ENCODE data around the gene LTF.
A peak's percentile ranks its signal among the peaks of the same experiment; 100 is the strongest.

The LTF gene

DNA sequence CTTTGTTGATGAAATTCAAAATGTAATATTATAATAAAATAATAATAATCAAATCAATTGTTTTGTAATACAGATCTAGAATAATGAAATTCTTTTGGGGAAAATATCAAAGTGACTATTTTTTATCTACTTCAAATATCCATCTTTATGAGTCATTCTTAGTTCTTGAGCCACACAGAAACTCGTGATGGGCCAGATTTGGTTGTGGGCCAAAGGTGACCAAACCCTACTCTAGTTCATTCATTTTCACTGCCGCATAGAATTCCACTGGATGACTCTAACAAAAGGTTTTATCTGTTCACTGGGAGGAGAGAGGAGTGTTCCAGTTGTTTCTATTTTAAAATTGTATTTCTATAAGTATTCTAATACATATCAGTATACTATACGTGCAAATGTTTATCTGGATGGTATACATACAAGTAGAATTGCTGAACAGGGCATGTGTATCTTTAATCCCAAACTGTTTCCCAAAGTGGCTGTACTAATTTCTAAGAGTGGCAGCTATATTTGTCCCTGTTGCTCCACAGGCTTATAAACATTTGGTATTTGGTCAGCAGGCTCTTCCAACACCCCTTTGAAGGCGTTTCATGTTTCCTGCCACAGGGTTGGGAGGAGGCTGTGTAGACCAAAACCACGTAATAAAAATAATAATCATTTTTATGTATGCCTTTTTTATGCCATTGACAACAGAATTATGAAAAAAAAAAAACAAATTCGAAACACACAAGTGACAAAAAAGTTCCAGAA, 25.8 kb upstream of the LTF start:
- DNase-seq = no peak

DNA sequence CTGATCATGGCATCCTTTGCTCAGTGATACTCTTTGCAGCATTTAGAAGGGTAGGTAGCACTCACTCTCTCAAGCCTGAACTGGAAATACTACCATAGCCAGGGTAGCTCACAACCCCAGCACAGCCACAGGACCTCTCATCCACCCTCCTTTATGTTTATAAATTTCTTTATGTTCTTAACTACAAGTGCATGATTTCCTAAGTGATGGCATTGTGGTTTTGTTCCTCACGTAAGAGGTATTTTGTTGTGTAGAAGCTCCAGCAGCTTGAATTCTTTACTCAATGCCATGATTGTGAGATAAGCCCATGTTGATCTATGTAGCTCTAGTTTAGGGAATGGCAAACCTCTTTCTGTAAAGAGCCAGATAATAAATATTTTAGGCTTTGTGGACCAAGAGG, 25.2 kb upstream of the LTF start:
- DNase-seq = no peak

DNA sequence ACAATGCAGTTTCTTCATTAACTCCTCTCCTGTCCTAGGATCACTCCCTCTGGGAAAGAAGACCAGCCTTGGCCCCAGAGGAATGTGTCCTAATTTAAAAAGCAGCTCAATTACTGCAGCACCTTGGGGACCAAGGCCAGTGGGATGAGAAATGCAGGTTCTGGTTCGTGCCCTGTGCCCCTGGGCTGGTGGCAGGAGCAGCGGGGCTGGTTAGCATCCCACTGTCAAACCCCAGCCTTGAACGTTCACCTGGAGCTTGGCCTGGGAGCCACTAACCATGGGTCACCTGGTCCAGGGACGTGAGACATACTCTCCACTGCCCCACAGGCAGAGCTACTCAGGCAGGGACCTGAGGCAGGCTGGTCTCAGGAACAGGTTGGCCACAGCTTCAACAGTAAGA, 24.7 kb upstream of the LTF start:
- no peak for DNase-seq

DNA sequence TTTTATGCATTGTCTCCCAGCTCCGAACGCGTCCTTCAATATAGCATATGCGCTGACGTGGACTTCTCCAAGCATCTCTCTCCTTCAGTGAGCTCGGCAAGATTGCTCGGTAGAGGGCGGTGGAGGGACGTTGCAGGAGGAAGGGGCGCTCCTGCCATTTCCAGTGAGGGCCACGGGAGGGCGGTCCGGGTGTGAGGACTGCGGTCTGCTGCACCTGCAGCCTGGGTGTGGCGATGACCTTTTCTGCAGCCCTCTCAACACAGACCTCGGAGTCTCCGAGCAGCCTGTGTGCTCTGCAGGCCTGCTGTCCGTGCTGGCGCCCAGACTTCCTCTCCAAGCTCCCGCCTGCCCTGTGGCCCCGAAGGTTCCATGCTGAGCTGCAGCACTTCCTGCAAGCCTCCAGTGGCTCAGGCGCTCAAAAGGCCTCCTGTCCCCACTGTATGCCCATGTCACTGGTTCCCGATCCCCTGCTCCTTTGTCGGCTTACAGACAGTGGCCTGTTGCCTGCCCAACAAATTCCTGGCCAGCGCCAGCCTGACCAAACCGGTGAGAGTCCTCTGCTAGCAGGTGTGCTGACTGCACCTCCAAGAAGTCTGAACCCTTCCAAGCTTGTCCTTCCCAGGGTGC, 24.1 kb upstream of the LTF start:
- DNase-seq = peak; percentile 87

DNA sequence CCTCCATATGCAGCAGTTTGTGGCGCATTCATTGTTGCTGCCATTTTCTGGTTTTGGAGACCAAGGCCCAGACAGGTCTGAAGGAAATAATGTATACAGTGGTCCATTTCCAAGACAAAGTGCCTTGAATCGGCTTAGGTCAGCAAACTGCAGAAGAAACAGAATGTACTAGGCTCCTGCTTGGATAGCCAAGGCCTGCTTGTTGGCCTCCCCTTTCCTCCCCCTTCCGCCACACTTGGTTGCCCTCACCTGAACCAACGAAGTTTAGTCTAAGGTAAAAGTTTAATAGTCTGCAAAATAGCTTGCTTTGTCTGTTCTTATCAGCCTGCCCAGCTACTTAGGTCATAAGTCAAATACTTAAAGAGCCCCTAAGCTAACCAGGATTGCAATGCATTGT, 21.1 kb upstream of the LTF start:
- DNase-seq = no peak

DNA sequence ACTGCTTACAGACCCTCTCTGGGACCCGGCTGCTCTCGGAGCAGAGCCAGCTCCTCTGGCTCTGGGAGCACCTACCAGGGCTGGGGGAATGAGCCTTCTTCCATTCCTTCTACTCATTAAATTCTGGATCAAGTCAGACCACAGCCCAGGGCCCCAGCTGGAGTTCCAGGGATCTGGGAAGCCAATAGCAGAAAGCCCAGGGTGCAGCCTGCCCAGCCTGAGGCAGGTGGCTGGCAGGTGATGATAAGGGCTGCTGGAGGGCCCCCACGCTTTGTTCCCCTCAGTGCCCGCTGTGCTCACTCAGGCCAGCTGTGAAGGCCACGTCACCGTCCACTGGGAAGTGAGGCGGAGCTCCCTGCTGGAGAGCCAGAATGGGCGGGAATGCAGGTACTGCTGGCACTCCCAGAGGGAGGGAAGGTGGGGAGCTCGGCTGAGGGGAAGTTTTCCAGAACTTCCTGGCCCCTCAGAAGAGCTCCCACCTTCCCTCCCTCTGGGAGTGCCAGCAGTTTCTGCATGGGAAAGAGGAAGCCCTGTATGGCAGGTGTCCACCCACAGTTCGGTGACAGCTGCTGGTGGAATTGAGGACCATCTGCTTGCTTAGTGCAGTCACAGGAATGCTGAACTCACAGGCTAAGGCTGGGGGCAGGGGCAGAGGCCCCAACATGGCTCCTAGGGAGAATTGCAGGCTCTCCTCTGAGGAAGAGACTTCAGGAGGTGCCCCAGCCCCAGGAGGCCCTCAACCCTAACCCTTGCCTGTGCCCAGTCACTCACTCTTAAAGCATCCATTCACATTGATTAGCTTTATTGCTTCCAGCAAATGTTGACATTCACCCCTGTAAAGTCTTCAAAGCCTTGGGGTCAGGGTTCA, 20.4 kb upstream of the LTF start:
- no peak for DNase-seq

DNA sequence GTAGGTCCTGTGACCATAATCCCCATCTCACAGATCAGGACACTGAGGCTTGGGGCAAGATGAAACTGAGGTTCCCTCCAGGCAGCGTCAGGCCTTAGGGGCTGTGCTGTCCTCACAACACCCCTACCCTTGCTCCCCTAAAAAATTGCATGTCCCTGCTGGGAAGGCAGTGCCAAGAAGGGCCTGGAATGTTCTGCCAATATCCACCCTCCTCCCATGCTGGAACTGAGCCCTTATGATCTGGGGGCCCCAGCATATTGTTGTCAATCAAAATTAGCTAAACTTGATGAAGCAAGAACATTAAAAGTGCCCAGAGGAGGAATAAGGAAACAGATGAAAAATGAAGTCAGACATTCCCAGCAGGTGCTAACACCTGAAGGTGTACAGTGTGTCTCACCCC, 19.7 kb upstream of the LTF start:
- DNase-seq = no peak

DNA sequence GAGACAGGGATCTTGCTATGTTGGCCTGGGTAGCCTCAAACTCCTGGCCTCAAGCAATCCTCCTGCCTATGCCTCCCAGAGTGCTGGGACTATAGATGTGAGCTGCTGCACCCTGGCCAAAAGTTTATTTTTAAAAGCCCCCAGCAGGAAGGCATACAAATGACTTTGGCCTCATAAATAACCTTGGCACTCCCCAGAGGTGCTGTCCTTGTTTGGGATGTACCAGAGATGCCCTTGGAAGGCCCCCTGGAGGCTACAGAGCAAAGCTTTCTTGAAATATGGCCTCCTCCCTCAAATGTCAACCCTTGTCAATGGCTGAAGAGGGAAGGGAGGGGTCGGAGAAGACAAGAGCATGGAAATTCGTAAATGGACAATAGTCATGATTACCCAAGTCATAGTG, 19.1 kb upstream of the LTF start:
- no peak for DNase-seq

DNA sequence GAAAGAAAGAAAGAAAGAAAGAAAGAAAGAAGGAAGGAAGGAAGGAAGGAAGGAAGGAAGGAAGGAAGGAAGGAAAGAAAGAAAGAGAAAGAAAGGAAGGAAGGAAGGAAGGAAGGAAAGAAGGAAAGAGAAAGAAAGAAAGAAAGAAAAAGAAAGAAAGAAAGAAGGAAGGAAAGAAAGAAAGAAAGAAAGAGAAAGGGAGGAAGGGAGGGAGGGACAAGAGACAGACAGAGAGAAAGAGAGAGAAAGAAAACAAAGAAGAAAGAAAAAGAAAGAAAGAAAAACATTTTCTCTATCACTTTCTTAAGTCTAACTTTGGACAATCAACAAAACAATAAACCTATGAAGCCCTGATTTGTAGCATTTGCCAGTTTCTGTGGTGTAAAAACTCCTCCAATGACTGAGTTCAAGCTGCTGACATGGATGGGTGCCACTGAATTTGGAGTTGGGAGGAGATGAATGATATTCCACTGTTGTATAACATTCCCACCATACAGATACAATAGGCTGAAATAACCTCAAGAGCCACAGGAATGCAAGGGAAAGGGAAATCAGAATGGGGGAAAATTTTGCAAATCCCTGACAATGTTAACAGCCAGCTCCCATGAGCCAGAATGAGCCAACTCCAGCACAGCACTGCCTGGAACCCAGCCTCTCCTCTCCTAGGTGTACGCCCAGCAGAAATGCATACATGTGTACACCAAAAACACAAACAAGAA, 18.1 kb upstream of the LTF start:
- DNase-seq = no peak

DNA sequence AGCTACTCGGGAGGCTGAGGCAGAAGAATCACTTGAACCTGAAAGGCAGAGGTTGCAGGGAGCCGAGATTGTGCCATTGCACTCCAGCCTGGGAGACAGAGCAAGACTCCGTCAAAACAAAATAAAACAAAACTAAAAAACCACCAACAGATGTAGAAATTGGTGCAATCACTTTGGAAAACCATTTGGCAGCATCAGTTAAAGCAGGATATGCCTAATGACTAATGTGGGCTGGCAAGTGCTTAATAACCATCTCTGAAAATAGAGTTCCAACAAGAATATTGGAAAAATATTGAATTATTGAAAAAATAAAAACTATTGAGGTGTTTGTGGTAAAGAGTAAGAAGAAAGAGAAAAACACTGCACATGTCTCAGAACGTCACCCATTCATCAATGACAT, 16.9 kb upstream of the LTF start:
- no peak for DNase-seq

DNA sequence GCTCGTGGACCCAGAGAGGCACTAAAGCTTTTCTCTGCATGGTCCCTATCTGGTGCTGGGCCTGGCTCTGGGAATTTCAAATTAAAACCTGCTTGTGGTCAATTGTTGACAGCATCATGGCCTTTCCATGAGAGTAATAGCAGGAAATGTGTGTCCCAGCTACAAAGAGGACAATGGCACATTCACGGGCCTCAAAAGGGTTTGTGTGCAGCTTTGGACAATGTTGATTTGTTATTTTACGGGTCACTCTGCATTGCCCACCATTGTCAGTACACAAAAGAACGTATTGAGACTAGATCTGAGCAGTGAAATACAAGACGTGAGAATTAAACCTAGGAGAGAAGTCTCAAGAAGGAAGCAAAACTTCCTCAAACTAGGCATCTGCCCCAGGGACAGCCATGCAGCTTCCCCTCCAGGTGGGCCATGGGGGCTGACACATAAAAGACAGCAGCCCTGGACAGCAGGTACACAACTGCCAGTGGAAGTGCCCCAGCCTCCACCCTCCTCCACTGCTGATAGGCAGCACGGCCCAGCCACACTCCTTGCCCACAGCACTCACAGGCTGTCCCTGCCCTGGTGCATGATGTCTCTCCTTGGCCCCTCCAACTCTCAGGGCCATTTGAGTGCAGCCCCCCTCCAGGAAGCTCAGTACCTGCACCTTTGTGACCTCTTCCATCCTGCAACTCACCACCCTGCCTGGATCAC, 15.9 kb upstream of the LTF start:
- no peak for DNase-seq

DNA sequence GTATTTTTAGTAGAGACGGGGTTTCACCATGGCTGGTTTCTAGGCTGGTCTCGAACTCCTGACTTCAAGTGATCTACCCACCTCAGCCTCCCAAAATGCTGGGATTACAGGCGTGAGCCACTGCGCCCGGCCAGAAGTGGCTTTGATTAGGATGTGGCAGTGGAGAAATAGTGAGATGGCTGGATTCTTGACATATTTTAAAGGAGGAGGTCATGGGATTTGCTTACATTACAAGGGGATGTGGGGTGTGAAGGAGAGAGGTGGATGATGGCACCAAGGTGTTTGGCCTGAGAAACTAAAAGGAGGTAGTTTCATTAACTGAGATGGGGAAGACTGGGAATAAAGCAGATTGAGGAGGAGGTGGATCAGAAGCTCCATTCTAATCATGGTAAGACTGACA, 15.0 kb upstream of the LTF start:
- DNase-seq = no peak

DNA sequence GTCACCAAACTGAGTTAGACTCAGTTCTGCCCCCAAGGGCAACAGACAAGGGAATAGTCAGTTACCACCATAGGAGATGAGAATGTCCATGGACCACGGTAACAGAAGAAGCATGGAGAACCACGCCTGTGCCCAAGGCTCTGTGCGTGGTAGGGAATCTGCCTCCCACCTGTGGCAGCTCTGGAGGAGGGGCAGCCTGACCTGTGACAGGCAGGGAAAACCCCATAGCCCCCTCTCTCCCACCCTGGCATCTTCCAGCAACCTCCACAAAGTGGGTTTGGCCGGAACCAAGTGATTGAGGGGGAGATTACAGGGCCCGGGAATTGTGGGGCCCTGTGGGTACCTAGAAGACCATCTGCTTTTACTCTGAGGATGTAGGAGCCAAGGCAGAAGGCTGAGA, 14.3 kb upstream of the LTF start:
- DNase-seq = no peak

DNA sequence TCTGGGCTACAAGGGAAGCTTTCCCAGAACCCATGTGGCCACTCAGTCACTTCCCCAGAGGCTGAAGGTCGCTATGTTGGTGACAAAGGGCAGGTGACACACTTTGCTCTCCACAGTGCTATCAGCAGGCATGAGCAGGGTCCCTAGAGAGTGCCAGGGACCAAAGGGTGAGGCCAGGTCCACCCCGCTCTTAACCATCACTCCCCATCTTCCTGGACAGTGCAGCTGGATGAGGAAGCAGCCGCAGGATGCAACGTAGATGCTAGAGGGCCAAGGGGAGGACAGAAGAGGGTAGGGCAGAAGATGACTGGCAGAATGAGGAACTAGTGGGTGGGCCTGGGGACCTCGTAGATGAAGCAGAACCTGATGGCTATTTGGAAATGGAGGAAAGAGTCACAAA, 13.6 kb upstream of the LTF start:
- DNase-seq = no peak

DNA sequence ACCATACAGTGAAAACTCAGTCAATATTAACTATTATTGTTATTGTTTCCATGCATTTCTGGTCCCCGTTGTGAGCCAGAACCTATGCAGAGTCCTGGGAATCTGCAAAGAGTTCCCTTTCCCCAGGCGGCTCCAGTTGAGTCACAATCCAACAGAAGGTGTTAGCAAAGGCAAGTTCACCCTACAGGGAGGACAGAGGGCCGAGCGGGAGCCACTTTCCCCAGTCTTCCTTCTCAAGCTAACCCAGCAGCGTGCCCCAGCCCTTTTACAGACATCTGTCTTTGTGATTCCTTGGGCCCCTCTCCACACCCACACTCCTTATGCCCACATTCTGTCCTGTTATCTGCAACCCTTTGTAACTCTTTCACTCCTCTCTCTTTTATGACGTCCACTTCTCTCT, 13.1 kb upstream of the LTF start:
- DNase-seq = no peak

DNA sequence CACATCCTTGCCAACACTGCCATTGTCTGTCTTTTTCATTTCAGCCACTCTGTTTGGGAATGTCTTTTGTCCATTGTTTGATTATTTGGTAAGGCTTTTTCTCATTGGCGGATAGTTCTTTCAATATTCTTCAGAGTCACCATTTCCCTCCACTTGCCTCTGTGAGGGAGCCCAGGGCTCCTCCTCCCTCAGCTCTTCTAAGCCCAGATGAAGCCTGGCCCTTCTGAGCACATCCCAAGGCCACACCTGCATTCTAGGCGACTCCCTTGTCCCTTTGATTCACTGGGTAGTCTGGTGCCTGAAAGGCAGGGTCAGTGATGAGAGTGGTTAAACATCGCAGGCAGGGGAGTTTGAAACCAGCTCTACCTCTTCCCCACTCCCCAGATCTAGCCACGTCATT, 12.4 kb upstream of the LTF start:
- DNase-seq = no peak

DNA sequence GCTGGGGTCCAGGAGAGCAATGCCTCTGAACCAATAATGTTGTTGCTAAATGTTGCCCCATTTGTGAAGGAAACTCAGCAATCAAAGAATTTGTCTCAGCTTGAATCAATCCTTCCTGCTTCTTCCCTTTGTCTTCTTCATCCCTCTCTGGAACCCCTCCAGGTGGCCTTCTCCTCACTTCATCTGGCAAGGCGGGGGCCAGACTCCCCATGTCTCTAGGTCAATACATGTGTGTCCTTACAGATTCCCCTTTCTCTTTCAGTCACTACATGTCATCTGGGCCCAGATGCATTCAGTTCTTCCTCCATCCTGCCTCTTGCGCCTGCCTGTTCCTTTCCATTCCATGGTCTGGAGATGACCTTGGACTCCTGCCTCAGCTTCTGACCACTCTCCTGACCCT, 8.0 kb upstream of the LTF start:
- DNase-seq = no peak

DNA sequence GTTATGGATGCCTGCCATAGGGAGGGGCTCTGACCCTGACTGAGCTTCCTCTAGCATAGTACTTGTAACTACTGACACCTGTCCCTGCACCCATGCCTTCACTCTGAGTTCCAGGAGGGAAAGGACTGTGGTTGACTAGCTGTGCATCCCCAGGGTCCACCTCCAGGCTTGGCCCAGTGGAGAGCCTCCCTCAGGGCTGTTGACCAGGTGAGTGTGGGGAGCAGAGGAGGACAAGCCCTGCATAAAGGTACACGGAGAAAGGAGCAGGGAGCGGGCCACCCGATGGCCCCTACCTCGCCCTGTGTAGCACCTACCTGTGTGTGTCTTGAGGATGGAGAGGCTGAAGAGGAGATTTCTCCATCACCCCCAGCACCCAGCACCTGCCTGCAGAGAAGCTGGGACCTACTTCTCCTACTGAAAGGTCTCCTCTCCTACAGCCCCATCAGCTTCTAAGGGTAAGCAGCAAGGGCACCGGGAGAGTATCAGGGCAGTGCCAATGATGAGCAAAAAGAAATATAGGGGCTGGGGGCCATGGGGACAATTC, 6.7 kb upstream of the LTF start:
- no peak for DNase-seq

DNA sequence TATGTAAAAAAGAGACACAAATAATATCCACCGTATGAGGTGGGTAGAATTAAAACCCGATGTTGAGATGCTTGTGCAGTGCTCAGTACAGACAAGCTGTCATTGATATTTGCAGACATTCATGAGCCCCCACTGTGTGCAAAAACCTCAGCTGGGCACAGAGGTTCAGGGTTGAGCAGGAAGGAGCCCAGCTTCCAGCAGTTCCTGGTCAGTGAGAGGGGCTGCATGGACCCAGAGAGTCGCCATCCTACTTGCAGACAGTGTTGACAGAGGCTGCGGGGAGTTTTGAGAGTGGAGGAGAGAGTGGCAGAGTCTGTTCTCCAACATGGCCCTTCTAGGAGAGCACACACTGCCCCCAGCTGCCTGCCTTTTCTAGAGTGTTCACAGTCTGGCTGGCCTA, 6.1 kb upstream of the LTF start:
- DNase-seq = no peak

DNA sequence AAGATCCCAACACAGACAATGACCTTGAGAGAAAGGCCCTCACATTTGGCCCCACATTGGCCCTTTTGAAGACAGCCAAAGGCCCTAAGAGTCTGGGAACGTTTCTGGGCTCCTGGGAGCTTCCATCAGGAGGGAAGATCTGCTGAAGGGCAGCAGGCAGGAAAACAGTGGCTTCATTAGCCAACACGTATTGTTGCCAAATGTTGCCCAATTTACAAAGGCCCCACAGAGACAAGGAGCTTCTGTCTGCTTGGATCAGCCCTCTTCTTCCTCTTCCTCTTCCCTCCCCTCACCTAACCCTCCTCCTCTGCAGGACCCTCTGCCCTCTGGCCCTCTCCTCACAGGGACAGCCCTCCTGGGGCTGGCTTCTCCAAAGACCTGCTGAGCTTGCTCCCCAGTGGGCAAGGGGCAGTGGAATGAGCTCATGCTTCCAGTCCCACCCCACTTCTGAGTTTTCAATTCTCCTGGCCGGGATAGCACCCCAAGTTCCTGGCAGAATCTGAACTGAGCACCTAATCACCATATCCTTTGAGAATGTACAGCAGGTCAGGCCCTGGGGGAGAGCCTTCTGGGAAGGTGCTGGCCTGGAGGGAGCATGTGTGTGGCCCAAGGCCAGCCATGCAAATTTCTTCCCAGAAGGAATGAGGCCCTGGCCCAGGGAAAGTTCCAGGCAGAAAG, 5.1 kb upstream of the LTF start:
- no peak for DNase-seq

DNA sequence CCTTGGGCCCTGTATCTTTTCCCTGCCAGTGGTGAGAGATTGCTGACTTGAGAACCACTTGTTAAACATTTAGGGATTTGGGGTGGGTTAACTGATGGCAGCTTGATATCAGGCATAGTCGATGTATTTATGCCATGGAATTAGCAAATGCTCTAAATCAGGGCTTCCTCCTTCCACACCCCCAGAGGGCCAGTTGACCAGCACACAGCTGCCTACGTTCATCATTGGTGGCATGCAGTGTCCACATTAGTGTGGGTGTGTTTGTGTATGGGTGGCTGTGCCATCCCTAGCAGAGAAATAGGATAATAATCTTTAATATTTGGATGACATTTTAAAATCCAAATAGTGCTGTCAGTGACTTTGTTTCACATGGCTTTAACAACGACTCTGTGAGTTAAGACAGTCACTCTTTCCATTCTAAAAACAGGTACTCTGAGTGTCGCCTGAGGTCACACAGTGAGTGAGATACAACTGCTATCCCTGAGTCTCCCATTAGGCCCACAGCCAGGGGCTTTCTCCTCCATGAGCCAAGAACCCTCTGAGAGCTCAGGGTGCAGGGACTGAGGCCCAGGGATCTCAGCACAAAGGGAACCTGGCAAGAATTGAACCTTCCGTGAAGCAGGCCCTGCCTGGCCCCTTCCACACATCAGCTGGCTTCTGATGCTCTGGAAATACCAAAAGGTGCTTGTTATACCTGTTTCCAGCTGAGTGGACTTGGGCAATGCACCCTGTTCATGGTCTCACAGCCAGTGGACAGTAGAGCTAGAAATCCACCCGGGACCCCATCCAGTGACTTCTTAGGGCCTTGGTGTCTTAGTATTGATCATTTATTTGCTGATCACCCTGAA, 4.3 kb upstream of the LTF start:
- DNase-seq = no peak

Data from activated CD4-positive, alpha-beta T cell treated with anti-CD3 and anti-CD28 coated beads for 1 hour (primary cell).